IMR-90 (cell line): ENCODE measurements around the gene SLX9. TPM values are rescaled to one million over a fixed set of nuclear protein-coding genes. Genes with fewer than 3 reads are reported as not detected.

Experiments used
- ATAC-seq: fragments of 200-7000 bp; cut with Tn5 transposase; 2 replicates; pipeline ENCODE4 v1.9.1; 2020; ENCODE audit warnings: low read depth, mild to moderate bottlenecking, moderate library complexity
- BruUV-seq: library from RNA; stranded (reverse); fragments of 400-500 nt; replicated peaks from 2 replicates; lab custom pipeline; 2021; lab: Mats Ljungman, UMichigan
- CTCF ChIA-PET: fragments of 300-600 bp; formaldehyde crosslinking; extraction: SDS; loops from one replicate; lab custom pipeline; 2021; ENCODE audit warnings: antibody characterized with exemption; lab: Yijun Ruan, JAX
- POLR2A ChIA-PET: fragments of 300-600 bp; sonication (Branson Sonifier 250); formaldehyde crosslinking; loops from one replicate; lab custom pipeline; 2022; ENCODE audit warnings: antibody characterized with exemption; ENCODE audit not compliant: unreplicated experiment; lab: Charles Lee
- DNase-seq: peaks from one replicate; pipeline ENCODE4 v3.0.0; 2013
- H2AFZ ChIP-seq: replicated peaks from 2 replicates; pipeline ENCODE3; 2013; ENCODE audit warnings: low read length, mild to moderate bottlenecking; ENCODE audit not compliant: poor library complexity
- H2AK5ac ChIP-seq: 2 replicates; pipeline ENCODE4 v1.6.1; 2013; ENCODE audit warnings: low read depth, low read length, inconsistent platforms
- H2AK9ac ChIP-seq: replicated peaks from 2 replicates; pipeline ENCODE3; 2013; ENCODE audit warnings: mild to moderate bottlenecking, low read depth, low read length, moderate library complexity; ENCODE audit not compliant: poor library complexity
- H2BK120ac ChIP-seq: 2 replicates; pipeline ENCODE4 v1.6.1; 2013; ENCODE audit warnings: low read depth, low read length, inconsistent platforms
- H2BK15ac ChIP-seq: 3 replicates; pipeline ENCODE4 v1.6.1; 2013; ENCODE audit warnings: low read depth, low read length, inconsistent platforms
- H2BK20ac ChIP-seq: 2 replicates; pipeline ENCODE4 v1.6.1; 2013; ENCODE audit warnings: low read depth, mild to moderate bottlenecking, inconsistent platforms, low read length, moderate library complexity
- H2BK5ac ChIP-seq: 2 replicates; pipeline ENCODE4 v1.6.1; 2013; ENCODE audit warnings: mild to moderate bottlenecking, low read depth, low read length, inconsistent platforms; ENCODE audit not compliant: poor library complexity, severe bottlenecking
- H3K14ac ChIP-seq: replicated peaks from 2 replicates; pipeline ENCODE4 v1.6.1; 2013; ENCODE audit warnings: low read depth, low read length, inconsistent platforms
- H3K18ac ChIP-seq: 2 replicates; pipeline ENCODE4 v1.6.1; 2013; ENCODE audit warnings: low read depth, low read length, control low read depth
- H3K23ac ChIP-seq: 2 replicates; pipeline ENCODE4 v1.6.1; 2013; ENCODE audit warnings: low read depth, low read length, inconsistent platforms
- H3K27ac ChIP-seq: 2 replicates; pipeline ENCODE4 v1.5.1; 2013; ENCODE audit warnings: mild to moderate bottlenecking, control low read depth, low read length; ENCODE audit not compliant: insufficient read depth
- H3K27me3 ChIP-seq: 2 replicates; pipeline ENCODE4 v1.6.1; 2013; ENCODE audit warnings: low read length; ENCODE audit not compliant: control insufficient read depth, insufficient read depth
- H3K36me3 ChIP-seq: 2 replicates; pipeline ENCODE4 v1.6.1; 2013; ENCODE audit warnings: low read length, mixed read lengths; ENCODE audit not compliant: control insufficient read depth, insufficient read depth
- H3K4ac ChIP-seq: 2 replicates; pipeline ENCODE4 v1.6.1; 2013; ENCODE audit warnings: low read depth, low read length, inconsistent platforms
- H3K4me1 ChIP-seq: 2 replicates; pipeline ENCODE4 v1.6.1; 2013; ENCODE audit warnings: low read length, mixed read lengths; ENCODE audit not compliant: control insufficient read depth, insufficient read depth
- H3K4me2 ChIP-seq: 2 replicates; pipeline ENCODE4 v1.6.1; 2013; ENCODE audit warnings: low read depth, mild to moderate bottlenecking, control low read depth, low read length, moderate library complexity
- H3K4me3 ChIP-seq: 2 replicates; pipeline ENCODE4 v1.5.1; 2013; ENCODE audit warnings: low read depth, mild to moderate bottlenecking, control low read depth, low read length, moderate library complexity; ENCODE audit not compliant: insufficient read depth
- H3K56ac ChIP-seq: 2 replicates; pipeline ENCODE4 v1.6.1; 2013; ENCODE audit warnings: low read length, inconsistent platforms; ENCODE audit not compliant: insufficient read depth; ENCODE audit errors: extremely low read depth
- H3K79me1 ChIP-seq, 2 experiments: 2 replicates each; pipeline ENCODE4 v1.6.1; 2013; ENCODE audit warnings: low read length in 2 of 2, inconsistent platforms in 1 of 2, low read depth in 1 of 2
- H3K9ac ChIP-seq: 2 replicates; pipeline ENCODE4 v1.6.1; 2013; ENCODE audit warnings: low read depth, low read length, control low read depth
- H3K9me1 ChIP-seq: 2 replicates; pipeline ENCODE4 v1.6.1; 2013; ENCODE audit warnings: low read length, inconsistent platforms; ENCODE audit not compliant: insufficient read depth
- H3K9me3 ChIP-seq: 2 replicates; pipeline ENCODE4 v1.6.1; 2013; ENCODE audit warnings: low read length; ENCODE audit not compliant: control insufficient read depth, insufficient read depth
- H4K20me1 ChIP-seq: 2 replicates; pipeline ENCODE4 v1.6.1; 2013; ENCODE audit warnings: low read length, inconsistent platforms; ENCODE audit not compliant: insufficient read depth
- H4K5ac ChIP-seq: 2 replicates; pipeline ENCODE4 v1.6.1; 2013; ENCODE audit warnings: mild to moderate bottlenecking, low read depth, low read length, control low read depth
- H4K8ac ChIP-seq, 2 experiments: 2 replicates each; pipeline ENCODE4 v1.6.1; 2013; ENCODE audit warnings: low read depth in 2 of 2, low read length in 2 of 2, control low read depth in 1 of 2, inconsistent platforms in 1 of 2
- H4K91ac ChIP-seq: 2 replicates; pipeline ENCODE4 v1.6.1; 2013; ENCODE audit warnings: low read depth, low read length, inconsistent platforms; ENCODE audit not compliant: insufficient read depth
- BHLHE40 ChIP-seq: fragments of 150-350 bp; IDR thresholded peaks from 2 replicates; pipeline ENCODE4 v1.6.1; 2016; ENCODE audit warnings: mild to moderate bottlenecking, low read depth, low read length
- CEBPB ChIP-seq: IDR thresholded peaks from 2 replicates; pipeline ENCODE4 v1.6.1; 2012; ENCODE audit warnings: low read depth, low read length, improper control_type of control experiment
- CTCF ChIP-seq: conservative IDR thresholded peaks from 2 replicates; pipeline ENCODE4 v1.5.1; 2012; ENCODE audit warnings: mild to moderate bottlenecking, low read depth, low read length, improper control_type of control experiment
- ELK1 ChIP-seq: fragments of 150-350 bp; IDR thresholded peaks from 2 replicates; pipeline ENCODE4 v1.6.1; 2016; ENCODE audit warnings: low read depth, mild to moderate bottlenecking, low read length, moderate library complexity, borderline replicate concordance
- FOS ChIP-seq: fragments of 150-350 bp; IDR thresholded peaks from 2 replicates; pipeline ENCODE4 v1.6.1; 2016; ENCODE audit warnings: low read depth, low read length
- MAFK ChIP-seq: IDR thresholded peaks from 2 replicates; pipeline ENCODE4 v1.6.1; 2012; ENCODE audit warnings: low read depth, low read length, improper control_type of control experiment
- MAZ ChIP-seq: IDR thresholded peaks from 2 replicates; pipeline ENCODE4 v1.6.1; 2012; ENCODE audit warnings: low read depth, mild to moderate bottlenecking, low read length, improper control_type of control experiment, moderate library complexity, borderline replicate concordance
- MXI1 ChIP-seq: IDR thresholded peaks from 2 replicates; pipeline ENCODE4 v1.6.1; 2012; ENCODE audit warnings: low read depth, mild to moderate bottlenecking, low read length, moderate library complexity, borderline replicate concordance
- NFE2L2 ChIP-seq: fragments of 150-350 bp; IDR thresholded peaks from 2 replicates; pipeline ENCODE4 v1.6.1; 2016; ENCODE audit warnings: low read depth, mild to moderate bottlenecking, low read length
- POLR2A ChIP-seq: IDR thresholded peaks from 2 replicates; pipeline ENCODE4 v1.6.1; 2012; ENCODE audit warnings: mild to moderate bottlenecking, low read depth, low read length
- RAD21 ChIP-seq: IDR thresholded peaks from 2 replicates; pipeline ENCODE4 v1.6.1; 2012; ENCODE audit warnings: low read length, improper control_type of control experiment
- RCOR1 ChIP-seq: IDR thresholded peaks from 2 replicates; pipeline ENCODE4 v1.6.1; 2012; ENCODE audit warnings: mild to moderate bottlenecking, low read length, improper control_type of control experiment; ENCODE audit not compliant: insufficient replicate concordance
- RFX5 ChIP-seq: IDR thresholded peaks from 2 replicates; pipeline ENCODE4 v1.8.0; 2012; ENCODE audit warnings: low read depth, mild to moderate bottlenecking, low read length, moderate library complexity
- SMC3 ChIP-seq: fragments of 150-350 bp; IDR thresholded peaks from 2 replicates; pipeline ENCODE4 v1.6.1; 2016; ENCODE audit warnings: low read depth, mild to moderate bottlenecking, antibody characterized with exemption, low read length, moderate library complexity
- WGBS, 2 experiments: methylation state at CpG; one replicate each; pipeline versions ENCODE4 v1.1.5 to v1.1.7; 2013; ENCODE audit warnings: missing lambda C conversion rate in 2 of 2; ENCODE audit not compliant: insufficient read length in 1 of 2; ENCODE audit errors: extremely low coverage in 2 of 2; 5-methylcytosine and 5-hydroxymethylcytosine counted together
- dilution Hi-C: fragments of 300-500 bp; cut with HindIII; formaldehyde crosslinking; loops from one replicate; pipeline ENCODE4 v1.14.3; 2018; ENCODE audit warnings: low sequenced_read_pairs; ENCODE audit not compliant: unreplicated experiment
- in situ Hi-C: fragments of 300-500 bp; cut with MboI; formaldehyde crosslinking; loops from 3 replicates; pipeline ENCODE4 v1.14.3; 2019; ENCODE audit warnings: low sequenced_read_pairs, inconsistent platforms, mixed read lengths
- intact Hi-C: fragments of 100-400 bp; cut with micrococcal nuclease; formaldehyde crosslinking; loops from 2 replicates; pipeline ENCODE4 v1.10.0; 2022
- polyA plus RNA-seq, 3 experiments: library from polyadenylated mRNA; depleted of rRNA; stranded (reverse); fragments of >200 nt; gene quantifications; 2 replicates each; pipeline ENCODE4 v1.2.3, GENCODE V29; 2012; ENCODE audit warnings: low replicate concordance in 1 of 3
- total RNA-seq: library from RNA; depleted of rRNA; stranded (reverse); fragments of >200 nt; gene quantifications from 2 replicates; pipeline ENCODE4 v1.2.3, GENCODE V29; 2012
- TF ChIP-seq, protein P1 (sequence below): fragments of 150-350 bp; IDR thresholded peaks from 2 replicates; pipeline ENCODE4 v1.6.1; 2017; ENCODE audit warnings: mild to moderate bottlenecking, antibody characterized with exemption, low read length, low read depth

Gene SLX9
- total and polyA plus RNA-seq, 2 of the 4 experiments (the other 2 are of a cell fraction): 10.4 to 21.7 TPM

GRCh38 chr21:44919111-44919912 lies 20.5 kb upstream of the SLX9 start:
- H3K4me3 ChIP-seq: no peak overlapping the region
- H2AK9ac ChIP-seq: no peak overlapping the region
- dilution Hi-C loops (no loop called here), intact Hi-C loops (no loop called here), in situ Hi-C loops (no loop called here)
- no peak overlapping the region for H3K27ac ChIP-seq
- no peaks in the 10 kb centered on the region for H3K79me1 ChIP-seq
- no peak overlapping the region for H3K18ac ChIP-seq
- no peak overlapping the region for H4K5ac ChIP-seq
- 0 out of 2 replicates have a peak, but pooled peaks cover 2% of the 10 kb centered on the region for H3K9me1 ChIP-seq
- no peak overlapping the region for H3K4me2 ChIP-seq
- ChIA-PET POLR2A (no interaction called here), CTCF (no interaction called here)
- H3K27me3 ChIP-seq: peaks cover 70% of the 10 kb centered on the region
- no peak overlapping the region for H3K9ac ChIP-seq
- no peak overlapping the region for H2AFZ ChIP-seq
- DNase-seq (no peak), ATAC-seq (no peak)
- H2AK5ac ChIP-seq: no peak overlapping the region
- H3K36me3 ChIP-seq: no peaks in the 10 kb centered on the region
- no peak overlapping the region for H2BK15ac ChIP-seq
- no peaks in the 10 kb centered on the region for H3K4me1 ChIP-seq
- no peak overlapping the region for H2BK20ac ChIP-seq
- no peak overlapping the region for H2BK120ac ChIP-seq
- no peak overlapping the region for H4K91ac ChIP-seq
- no TSS peak for BruUV-seq
- peaks cover 3% of the 10 kb centered on the region; the same call in 1 of the 2 replicates for H4K20me1 ChIP-seq
- no peak overlapping the region for H3K56ac ChIP-seq
- no peak overlapping the region for H3K14ac ChIP-seq
- no peak overlapping the region for H2BK5ac ChIP-seq
- no peaks in the 10 kb centered on the region for H3K9me3 ChIP-seq
- H3K23ac ChIP-seq: no peak overlapping the region
- WGBS, 2 experiments: 40% methylated on average over 1 of the region's 26 CpGs; no CpG with 5 or more reads in 1 of the 2 experiments
- no peak overlapping the region for H4K8ac ChIP-seq
- H3K4ac ChIP-seq: no peak overlapping the region
- TF ChIP-seq RCOR1 (no peak), MAFK (no peak), BHLHE40 (no peak), CEBPB (no peak), FOS (no peak), POLR2A (no peak), NFE2L2 (no peak), SMC3 (no peak), MXI1 (no peak), RAD21 (no peak), CTCF (no peak), RFX5 (no peak), ELK1 (no peak), MAZ (no peak)
- TF ChIP-seq, protein P1, sequence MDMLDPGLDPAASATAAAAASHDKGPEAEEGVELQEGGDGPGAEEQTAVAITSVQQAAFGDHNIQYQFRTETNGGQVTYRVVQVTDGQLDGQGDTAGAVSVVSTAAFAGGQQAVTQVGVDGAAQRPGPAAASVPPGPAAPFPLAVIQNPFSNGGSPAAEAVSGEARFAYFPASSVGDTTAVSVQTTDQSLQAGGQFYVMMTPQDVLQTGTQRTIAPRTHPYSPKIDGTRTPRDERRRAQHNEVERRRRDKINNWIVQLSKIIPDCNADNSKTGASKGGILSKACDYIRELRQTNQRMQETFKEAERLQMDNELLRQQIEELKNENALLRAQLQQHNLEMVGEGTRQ: no peak
